ENCODE data around the gene PMEPA1.

DNA sequence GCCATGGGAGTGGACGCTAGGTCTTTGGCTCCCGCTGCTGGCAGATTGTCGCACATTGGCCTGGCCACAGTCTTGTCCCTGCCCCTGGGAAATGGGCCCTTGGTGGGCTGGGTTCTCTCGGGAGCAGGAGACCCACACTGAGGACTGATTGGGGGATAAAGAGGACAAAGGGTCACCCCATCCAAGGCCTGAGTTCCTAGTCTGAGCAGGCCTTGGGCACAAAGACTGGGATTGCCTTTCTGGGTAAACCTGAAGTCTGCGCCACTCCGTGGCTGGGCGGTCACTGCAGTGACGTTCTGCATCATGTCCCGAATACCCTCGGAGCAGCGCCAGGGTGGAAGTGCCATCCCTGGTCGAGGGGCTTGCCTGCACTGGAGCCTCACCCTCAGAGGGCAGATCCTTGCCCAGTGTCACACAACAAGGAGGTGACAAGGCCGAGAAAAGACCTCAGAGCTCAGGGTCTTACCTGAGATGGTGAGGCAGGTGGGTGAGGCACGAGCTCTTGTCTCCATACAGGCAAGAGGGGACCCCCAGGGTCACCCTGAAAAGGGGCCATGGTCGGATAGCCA lies 53.5 kb downstream of the PMEPA1 start:
- TF ChIP-seq, protein P1, sequence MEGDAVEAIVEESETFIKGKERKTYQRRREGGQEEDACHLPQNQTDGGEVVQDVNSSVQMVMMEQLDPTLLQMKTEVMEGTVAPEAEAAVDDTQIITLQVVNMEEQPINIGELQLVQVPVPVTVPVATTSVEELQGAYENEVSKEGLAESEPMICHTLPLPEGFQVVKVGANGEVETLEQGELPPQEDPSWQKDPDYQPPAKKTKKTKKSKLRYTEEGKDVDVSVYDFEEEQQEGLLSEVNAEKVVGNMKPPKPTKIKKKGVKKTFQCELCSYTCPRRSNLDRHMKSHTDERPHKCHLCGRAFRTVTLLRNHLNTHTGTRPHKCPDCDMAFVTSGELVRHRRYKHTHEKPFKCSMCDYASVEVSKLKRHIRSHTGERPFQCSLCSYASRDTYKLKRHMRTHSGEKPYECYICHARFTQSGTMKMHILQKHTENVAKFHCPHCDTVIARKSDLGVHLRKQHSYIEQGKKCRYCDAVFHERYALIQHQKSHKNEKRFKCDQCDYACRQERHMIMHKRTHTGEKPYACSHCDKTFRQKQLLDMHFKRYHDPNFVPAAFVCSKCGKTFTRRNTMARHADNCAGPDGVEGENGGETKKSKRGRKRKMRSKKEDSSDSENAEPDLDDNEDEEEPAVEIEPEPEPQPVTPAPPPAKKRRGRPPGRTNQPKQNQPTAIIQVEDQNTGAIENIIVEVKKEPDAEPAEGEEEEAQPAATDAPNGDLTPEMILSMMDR (IDR thresholded peaks at IDR 0.05), result no peak
- TF ChIP-seq EP300 (IDR thresholded peaks at IDR 0.05) (no peak), POLR2A (IDR thresholded peaks at IDR 0.05) (no peak), POLR2AphosphoS5 (IDR thresholded peaks at IDR 0.05) (no peak)
